ENCODE measurements around the gene MAP7D2. TPM values are rescaled to one million over a fixed set of nuclear protein-coding genes. Genes with fewer than 3 reads are reported as not detected.
A peak's percentile ranks its signal among the peaks of the same experiment; 100 is the strongest.

Gene MAP7D2
- total and polyA plus RNA-seq, 11 donors = 0.11 to 0.76 (median 0.48) TPM

DNA sequence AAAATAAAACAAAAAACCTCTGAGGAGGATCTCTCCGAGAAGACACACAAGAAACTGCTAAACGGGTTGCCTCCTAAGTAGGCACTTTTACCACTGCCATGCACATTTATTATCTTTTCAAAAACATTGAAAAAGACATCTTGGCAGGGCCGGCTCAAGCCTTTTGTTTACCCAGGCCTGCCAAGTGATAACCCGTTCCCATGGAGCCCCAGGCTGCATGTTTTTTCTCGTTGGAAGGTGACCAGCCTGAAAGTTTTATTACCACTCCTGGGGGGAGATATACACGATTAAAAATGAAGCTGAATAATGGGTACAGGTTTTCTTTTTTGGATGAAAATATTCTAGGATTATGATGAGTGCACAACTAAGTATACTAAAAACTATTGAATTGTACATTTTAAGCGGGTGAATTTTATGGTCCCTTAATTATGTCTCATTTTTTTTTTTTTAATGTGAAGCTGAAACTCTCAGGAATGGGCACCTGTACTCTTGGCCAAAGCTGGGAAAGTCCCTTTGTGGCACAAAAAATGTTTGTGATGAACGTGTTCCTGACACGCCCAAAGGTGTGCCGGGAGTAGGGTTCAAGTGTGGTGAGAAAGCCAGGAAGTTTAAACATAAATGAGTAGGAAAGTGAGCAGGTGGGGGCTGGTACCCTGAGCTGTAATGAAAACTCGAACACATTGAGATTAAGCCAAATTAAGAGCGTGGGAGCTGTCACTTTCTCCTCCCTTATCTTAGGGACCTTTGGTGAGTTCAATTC is 1.5 kb upstream of the MAP7D2 start:
- intact Hi-C loops (cut with DNase I) = no loop called here
- no peak for ATAC-seq

DNA sequence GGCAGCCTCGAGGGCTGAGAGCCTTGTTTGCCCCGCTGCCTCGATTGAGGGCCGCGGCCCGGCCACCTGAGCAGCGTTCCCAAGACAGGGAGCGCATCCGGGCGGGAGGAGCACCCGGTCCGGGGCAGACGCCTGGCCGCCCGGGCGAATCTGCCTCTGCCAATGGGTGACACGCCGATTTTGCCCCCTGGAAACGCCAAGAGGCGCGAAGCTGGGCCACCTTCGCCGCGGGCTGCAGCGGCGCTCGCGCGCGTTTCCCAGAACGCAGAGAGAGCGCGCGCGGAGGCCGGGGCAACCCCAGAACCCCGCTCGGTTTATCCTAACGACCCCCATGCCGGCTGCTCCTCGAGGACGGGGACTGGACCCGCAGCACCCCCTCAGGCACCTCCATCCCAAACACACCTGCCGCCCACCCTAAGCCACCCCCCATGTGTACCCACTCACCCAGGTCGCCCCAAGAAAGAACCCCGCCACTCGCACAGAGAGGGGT is 575 bp downstream of the MAP7D2 start:
- no peak overlapping the region for H3K27ac ChIP-seq
- H3K36me3 ChIP-seq = no peaks in the 10 kb centered on the region
- ATAC-seq (no peak), DNase-seq (no peak)
- H3K9me3 ChIP-seq = no peaks in the 10 kb centered on the region
- peak overlapping the region; percentile 0 to 48 (median 30) for H3K4me3 ChIP-seq
- H3K27me3 ChIP-seq = peaks cover 0 to 45% (median 0%) of the 10 kb centered on the region in 9 donors
- intact Hi-C loops (cut with DNase I) = no loop called here
- WGBS, 4 donors = 3 to 26% (median 15%) methylated on average over 32 to 47 of the region's 47 CpGs
- no peak for TF ChIP-seq POLR2A (IDR thresholded peaks at IDR 0.05)
- no peak for TF ChIP-seq CTCF (IDR thresholded peaks at IDR 0.05)
- H3K4me1 ChIP-seq = peaks cover 0 to 14% (median 0%) of the 10 kb centered on the region in 12 donors

More for the DNA sequence above, 1.5 kb upstream of the MAP7D2 start:
- no peak for DNase-seq
- H3K4me1 ChIP-seq = peaks cover 0 to 14% (median 0%) of the 10 kb centered on the region in 12 donors
- no peak for TF ChIP-seq CTCF (IDR thresholded peaks at IDR 0.05)
- TF ChIP-seq POLR2A (IDR thresholded peaks at IDR 0.05) = no peak
- H3K27me3 ChIP-seq = peaks cover 0 to 45% (median 0%) of the 10 kb centered on the region in 9 donors
- H3K27ac ChIP-seq = no peak overlapping the region
- 35 to 56% (median 47%) methylated on average over 12 of the region's 12 CpGs for WGBS, 4 donors
- no peak overlapping the region for H3K4me3 ChIP-seq
- H3K9me3 ChIP-seq = no peaks in the 10 kb centered on the region
- no peaks in the 10 kb centered on the region for H3K36me3 ChIP-seq

DNA sequence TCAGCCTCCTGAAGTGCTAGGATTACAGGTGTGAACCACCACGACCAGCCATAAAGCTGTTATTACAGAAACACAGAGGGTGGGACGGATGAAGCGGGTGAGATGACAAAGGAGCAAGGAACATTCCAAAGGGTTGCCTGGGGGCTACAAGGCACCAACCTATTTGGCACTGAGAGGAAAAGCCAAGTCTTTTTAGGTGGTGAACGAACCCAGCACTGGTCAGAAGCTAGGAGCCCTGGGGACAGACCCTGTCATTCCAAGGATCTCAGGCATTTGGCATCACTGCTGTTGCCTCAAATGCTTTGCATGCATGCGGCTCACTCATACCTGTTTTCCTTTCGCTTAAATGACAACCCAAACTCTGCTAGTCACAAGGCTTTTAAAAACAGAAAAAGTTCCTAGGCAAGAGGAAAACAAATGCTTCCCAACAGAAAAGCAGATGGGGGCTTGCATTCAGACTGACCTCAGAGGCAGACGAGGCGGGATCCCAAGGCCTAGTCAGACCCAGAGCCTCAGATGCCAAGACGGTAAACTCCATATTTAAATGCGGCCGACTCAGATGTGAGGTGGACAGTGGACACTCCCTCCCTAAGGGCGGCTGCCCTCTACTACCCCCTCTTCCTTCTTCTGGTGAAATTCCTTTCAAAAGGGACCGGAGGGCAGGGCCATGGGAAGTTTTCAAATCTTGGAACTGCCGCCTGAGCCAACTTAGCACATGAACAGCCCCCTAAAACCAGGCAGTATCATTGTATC is 4.5 kb downstream of the MAP7D2 start:
- Histone ChIP-seq H3K4me1 (peaks cover 0 to 14% (median 0%) of the 10 kb centered on the region in 12 donors), H3K36me3 (no peaks in the 10 kb centered on the region), H3K4me3 (no peak overlapping the region), H3K27ac (no peak overlapping the region), H3K27me3 (peaks cover 0 to 25% (median 0%) of the 10 kb centered on the region in 9 donors), H3K9me3 (no peaks in the 10 kb centered on the region)
- ATAC-seq (no peak), DNase-seq (no peak)
- TF ChIP-seq CTCF (IDR thresholded peaks at IDR 0.05) = no peak
- no peak for TF ChIP-seq POLR2A (IDR thresholded peaks at IDR 0.05)
- 87 to 93% (median 91%) methylated on average over 14 of the region's 14 CpGs for WGBS, 4 donors
- intact Hi-C loops (cut with DNase I) = no loop called here

- H3K4me3 ChIP-seq = no peak overlapping the region
- WGBS, 4 donors = 92 to 98% (median 96%) methylated on average over 10 of the region's 10 CpGs
- no peak overlapping the region for H3K27ac ChIP-seq
- TF ChIP-seq POLR2A (IDR thresholded peaks at IDR 0.05) (no peak), CTCF (IDR thresholded peaks at IDR 0.05) (no peak)
- intact Hi-C loops (cut with DNase I) = no loop called here
- H3K27me3 ChIP-seq = peaks cover 0 to 16% (median 0%) of the 10 kb centered on the region in 9 donors
- DNase-seq (no peak), ATAC-seq (no peak)
- no peaks in the 10 kb centered on the region for H3K36me3 ChIP-seq
- no peaks in the 10 kb centered on the region for H3K9me3 ChIP-seq
- H3K4me1 ChIP-seq = peaks cover 0 to 5% (median 0%) of the 10 kb centered on the region in 12 donors
Measured at GRCh38 chrX:20111271-20111670, 5.4 kb downstream of the MAP7D2 start.
